Measurements from ENCODE around the gene TYW1.
A peak's percentile ranks its signal among the peaks of the same experiment; 100 is the strongest.
"Not testable (repeated sequence)": the region's sequence is repeated elsewhere in the genome, so short reads cannot be mapped to it uniquely, and the experiment has no call there.

TYW1 gene

GRCh38 chr7:67189801-67190465 lies 193.3 kb downstream of the TYW1 start:
- not testable (repeated sequence) for FAIRE-seq; DNase-seq (ENCODE audit: insufficient read length, low spot score)

- FAIRE-seq; DNase-seq (ENCODE audit: insufficient read length, low spot score): not testable (repeated sequence)
These were observed 194.5 kb downstream of the TYW1 start for GRCh38 chr7:67191002-67191720.

DNA sequence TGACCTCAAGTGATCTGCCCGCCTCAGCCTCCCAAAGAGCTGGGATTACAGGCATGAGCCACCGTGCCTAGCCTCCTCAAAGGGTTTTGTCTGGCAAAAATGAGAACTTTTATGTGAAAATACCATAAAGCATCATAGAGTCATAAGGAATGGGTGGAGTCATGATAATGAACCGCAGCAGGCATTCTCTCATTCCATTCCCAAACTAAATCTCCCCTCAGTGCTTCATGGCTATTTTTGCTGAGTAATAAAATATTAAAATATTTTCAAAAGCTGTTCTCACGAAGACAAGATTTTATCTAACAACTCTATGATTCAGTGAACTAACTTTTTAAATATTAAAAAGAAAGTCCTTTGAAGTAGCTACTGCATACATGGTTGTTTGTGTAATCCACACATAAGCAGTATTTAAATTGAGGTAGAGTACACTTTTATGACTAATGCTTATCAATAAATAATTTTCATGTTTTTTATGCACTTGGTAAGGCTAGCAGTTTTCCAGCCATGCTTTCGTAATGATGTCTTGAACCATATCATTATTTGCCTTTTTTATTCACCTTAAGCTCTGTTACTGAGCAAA lies 195.6 kb downstream of the TYW1 start:
- not testable (repeated sequence) for FAIRE-seq; DNase-seq (ENCODE audit: insufficient read length, low spot score)

DNA sequence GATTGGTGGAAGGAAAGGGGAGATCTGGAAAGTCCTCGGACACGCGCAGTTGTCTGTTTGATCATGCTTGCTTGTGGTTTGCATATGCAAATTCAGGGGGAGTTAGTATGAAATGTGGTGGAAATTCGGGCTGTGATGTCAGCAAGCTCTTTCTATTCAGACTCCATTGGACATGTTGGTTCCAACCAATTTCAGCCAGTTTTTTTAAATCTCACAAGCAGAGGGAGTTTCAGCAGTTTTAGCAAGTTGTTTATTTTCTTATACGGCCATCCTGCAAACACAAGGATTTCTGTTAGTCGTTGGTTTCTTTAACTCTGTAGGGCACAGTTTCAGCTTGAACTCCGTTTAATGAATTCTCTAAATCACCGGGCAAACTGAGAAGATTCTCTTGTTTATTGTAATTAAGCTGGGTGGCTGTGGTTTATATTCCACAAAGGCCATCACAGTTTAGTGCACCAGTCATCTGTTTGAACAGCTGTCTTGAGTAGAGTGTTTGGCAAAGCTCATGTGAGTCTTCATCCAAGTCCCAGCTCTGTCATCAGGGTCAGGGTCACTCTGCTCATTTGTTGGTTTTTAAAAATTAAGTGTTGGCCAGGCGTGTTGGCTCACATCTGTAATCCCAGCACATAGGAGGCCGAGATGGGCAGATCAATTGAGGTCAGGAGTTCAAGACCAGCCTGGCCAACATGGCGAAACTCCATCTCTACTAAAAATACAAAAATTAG lies 196.4 kb downstream of the TYW1 start:
- FAIRE-seq; DNase-seq (ENCODE audit: insufficient read length, low spot score): not testable (repeated sequence)

DNA sequence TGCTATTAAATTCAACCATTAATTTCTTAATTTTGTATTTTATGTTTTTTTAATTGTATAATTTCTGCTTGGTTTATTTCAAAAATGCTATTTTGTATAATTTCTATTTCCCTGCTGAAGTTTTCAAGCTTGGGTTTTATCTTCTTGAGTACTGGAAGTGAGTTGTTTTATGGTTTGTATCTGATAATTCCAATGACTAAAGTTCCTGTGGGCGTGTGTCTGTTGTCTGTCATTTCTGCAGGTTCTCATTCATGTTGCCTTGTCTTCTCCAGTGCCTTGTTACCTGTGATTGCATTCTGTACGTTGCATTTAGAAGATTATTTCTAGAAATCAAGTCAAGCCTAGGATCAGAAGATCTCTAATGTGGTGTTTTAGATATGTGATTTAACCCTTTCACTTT lies 199.5 kb downstream of the TYW1 start:
- FAIRE-seq: not testable (repeated sequence)

DNA sequence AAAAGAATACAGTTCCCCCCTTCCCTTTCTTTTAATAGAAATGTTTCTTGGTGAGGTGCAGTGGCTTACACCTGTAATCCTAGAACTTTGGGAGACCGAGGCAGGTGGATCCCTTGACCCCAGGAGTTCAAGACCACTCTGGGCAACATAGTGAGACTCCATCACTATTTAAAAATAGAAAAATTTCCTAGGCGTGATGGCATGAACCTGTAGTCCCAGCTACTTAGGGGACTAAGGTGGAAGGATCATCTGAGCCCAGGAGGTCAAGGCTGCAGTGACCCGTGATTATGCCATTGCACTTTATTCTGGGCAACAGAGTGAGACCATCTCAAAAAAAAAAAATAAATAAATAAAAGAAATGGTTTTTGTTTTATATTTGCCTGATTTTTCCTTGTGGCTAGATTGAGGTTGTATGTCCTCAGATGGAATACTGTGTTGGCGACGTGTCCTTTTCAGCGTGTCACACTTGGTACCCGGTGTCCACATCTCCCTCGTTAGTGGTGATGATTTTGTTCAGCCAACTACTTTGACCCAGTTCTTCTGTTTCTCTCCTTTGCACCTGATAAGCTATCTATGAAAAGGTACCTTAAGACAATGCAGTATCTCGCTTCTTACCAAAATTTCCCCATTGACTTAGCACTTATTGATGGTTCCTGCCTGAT lies 202.4 kb downstream of the TYW1 start:
- FAIRE-seq: not testable (repeated sequence)

More for the DNA sequence above, 199.5 kb downstream of the TYW1 start:
- DNase-seq (ENCODE audit: insufficient read length, low spot score): not testable (repeated sequence)

GRCh38 chr7:67205772-67206171 lies 209.1 kb downstream of the TYW1 start:
- not testable (repeated sequence) for FAIRE-seq; DNase-seq (ENCODE audit: insufficient read length, low spot score)

More for the DNA sequence above, 202.4 kb downstream of the TYW1 start:
- not testable (repeated sequence) for DNase-seq (ENCODE audit: insufficient read length, low spot score)

- TF ChIP-seq POLR2A (IDR thresholded peaks at IDR 0.05; ENCODE audit: low read depth, low read length): no peak
- no peak for DNase-seq (ENCODE audit: insufficient read length, low spot score)
- no peak for FAIRE-seq
These were observed 209.8 kb downstream of the TYW1 start for GRCh38 chr7:67206452-67206851.

DNA sequence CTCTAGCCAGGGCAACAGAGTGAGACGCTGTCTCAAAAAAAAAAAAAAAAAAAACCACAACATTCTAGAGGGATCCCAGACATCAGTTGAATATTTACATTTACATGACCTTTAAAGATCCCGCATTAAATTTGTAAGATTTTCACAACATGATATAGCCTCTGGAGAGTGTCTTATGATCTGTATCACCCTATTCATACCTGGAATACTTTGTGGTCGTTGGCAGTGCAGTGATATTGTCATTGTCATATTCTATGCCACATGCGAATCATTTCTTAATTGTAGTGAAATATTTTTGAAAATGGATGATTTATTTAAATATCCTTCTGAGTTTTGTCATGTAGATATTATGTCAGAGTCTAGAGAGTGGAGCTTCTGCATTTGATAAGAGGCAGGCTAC lies 212.0 kb downstream of the TYW1 start:
- not testable (repeated sequence) for FAIRE-seq; DNase-seq (ENCODE audit: insufficient read length, low spot score)

GRCh38 chr7:67209256-67209655 lies 212.6 kb downstream of the TYW1 start:
- TF ChIP-seq POLR2A (IDR thresholded peaks at IDR 0.05; ENCODE audit: low read depth, low read length): no peak
- no peak for DNase-seq (ENCODE audit: insufficient read length, low spot score)
- no peak for FAIRE-seq

GRCh38 chr7:67210567-67210966 lies 213.9 kb downstream of the TYW1 start:
- no peak for TF ChIP-seq POLR2A (IDR thresholded peaks at IDR 0.05; ENCODE audit: low read depth, low read length)
- no peak for FAIRE-seq
- DNase-seq (ENCODE audit: insufficient read length, low spot score): no peak

DNA sequence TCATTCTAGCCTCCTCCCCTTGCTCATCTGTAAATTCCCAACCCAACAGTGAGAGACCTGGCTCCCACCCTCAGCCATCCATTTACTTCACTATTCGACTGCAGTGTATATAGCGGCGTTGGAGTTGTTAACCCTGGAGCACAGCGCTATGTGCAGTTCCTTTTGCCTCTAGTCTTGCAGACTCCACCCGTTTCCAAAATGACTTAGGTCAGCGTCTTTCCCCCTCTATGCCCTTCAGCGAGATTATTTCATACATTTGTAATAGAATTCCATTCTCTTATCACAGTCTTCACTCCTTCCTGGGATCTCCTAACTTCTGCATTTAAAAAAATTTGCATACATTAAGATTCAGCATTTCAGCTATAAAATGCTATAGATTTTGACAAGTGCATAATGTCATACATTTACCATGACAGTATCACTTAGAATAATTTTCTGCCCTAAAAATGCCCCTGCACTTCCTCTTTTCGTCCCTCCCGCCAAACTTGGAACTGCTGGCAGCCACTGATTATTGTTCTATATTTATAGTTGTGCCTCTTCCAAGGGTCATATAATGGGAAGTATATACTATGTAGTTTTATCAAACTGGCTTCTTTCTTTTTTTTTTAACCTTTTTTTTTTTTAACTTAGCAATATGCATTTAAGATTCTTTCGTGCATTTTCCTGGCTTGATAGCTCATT lies 215.2 kb downstream of the TYW1 start:
- FAIRE-seq; DNase-seq (ENCODE audit: insufficient read length, low spot score): not testable (repeated sequence)

DNA sequence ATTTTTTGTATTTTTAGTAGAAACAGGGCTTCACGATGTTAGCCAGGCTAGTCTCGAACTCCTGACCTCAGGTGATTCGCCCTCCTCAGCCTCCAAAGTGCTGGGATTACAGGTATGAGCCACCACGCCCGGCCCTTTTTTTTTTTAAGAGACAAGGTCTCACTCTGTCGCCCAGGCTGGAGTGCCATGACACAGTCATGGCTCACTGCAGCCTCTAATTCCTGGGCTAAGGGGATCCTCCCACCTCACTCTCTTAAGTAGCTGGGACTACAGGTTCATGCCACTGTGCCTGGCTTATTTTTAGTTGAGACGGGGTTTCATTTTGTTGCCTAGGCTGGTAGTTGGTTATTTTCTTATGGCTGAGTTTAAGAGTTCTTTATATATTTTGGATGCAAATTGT lies 216.4 kb downstream of the TYW1 start:
- DNase-seq (ENCODE audit: insufficient read length, low spot score); FAIRE-seq: not testable (repeated sequence)

DNA sequence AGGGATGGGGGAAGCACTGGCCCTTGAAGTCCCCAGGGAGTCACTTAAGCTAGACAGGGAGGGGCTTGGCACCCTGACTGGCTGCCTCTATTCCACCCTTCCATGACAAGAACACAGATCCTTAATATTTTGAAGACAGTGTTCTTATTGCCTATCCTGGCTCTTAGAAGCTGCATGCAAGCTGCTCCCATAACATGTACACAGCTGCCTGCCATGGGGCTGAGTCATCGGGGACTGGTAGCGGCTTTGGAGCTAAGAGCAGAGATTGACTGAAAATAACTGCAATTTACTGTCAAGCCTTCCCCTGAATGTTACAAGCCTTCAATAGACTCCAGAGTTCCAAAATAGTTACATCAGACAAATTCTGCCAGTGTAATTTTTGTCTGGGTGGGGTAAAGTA lies 226.9 kb downstream of the TYW1 start:
- DNase-seq (ENCODE audit: insufficient read length, low spot score): peak; percentile 14

DNA sequence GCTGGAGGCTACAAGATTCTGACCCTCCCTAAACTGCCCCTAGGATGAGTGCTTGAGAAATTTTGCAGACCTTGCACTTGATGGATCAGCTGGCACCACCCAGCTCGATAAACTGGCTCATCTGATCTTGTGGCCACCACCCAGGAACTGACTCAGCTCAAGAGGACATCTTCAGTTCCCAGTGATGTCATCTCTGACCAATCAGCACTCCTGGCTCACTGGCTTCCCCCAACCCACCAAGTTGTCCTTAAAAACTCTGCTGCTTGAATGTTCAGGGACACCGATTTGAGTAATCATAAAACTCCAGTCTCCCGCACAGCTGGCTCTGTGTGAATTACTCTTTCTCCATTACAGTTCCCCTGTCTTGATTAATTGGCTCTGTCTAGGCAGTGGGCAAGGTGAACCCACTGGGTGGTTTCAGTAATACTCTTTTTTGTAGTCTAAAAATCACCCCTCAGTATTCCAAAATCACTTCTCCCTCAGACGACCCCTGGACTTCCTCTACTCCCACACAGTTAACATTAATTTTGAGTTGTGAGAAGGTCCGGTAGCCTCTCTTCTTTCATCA lies 229.8 kb downstream of the TYW1 start:
- not testable (repeated sequence) for FAIRE-seq; DNase-seq (ENCODE audit: insufficient read length, low spot score)

More for the DNA sequence above, 226.9 kb downstream of the TYW1 start:
- FAIRE-seq: peak; percentile 48

DNA sequence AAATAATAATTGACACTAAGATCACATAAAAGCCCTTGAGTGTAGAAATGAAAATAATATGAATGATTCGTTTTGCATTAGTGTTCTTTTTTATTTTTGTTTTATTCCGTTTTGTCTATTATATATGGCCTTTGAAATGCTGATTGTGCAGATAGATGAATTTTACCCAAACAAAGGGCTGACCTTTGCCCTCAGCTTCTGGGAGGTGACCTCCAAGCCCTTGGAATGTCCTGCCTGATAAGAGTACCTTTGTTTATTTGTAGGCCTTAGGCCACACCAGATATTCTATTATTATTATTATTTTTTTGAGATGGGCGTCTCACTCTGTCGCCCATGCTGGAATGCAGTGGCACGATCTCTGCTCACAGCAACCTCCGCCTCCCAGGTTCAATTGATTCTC lies 230.3 kb downstream of the TYW1 start:
- DNase-seq (ENCODE audit: insufficient read length, low spot score); FAIRE-seq: not testable (repeated sequence)

- not testable (repeated sequence) for DNase-seq (ENCODE audit: insufficient read length, low spot score); FAIRE-seq
These were observed 232.4 kb downstream of the TYW1 start for GRCh38 chr7:67229018-67229417.

DNA sequence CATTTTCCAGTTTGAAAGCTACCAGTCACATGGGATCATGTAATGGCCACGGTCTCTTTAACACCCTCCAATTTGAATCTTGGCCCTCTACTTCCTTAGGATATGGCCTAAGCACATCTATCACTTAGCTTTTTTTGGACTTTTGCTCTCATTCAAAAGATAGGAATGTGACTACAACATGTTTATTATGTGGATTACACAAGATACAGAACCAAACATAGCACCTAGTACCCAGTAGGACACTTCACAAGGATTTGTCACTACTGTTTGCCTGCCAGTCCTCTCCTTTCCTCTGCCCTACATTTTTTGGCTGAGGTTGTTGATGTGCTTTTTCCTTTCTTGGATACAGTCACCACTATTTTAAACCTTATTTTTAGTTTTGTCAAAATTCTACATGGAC lies 233.4 kb downstream of the TYW1 start:
- not testable (repeated sequence) for FAIRE-seq; DNase-seq (ENCODE audit: insufficient read length, low spot score)

DNA sequence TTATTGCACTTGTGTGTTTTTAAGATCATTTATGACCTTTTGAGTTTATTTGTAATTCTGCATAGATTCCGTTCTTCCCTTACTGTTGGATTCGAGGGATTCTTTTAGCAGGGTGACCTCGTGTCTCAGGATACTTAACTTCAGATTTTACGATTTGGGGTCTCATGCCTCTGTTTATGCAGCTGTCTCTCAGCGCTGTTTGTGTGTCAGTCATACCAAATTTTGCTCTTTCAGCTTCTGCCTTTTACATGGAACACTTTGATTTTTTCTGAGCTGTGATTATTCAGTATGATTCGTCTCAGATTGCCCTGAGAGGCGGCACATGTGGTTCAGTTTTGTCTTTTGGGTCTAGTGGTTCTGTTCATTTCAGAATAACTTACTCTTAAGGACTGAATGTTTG lies 236.9 kb downstream of the TYW1 start:
- not testable (repeated sequence) for FAIRE-seq; DNase-seq (ENCODE audit: insufficient read length, low spot score)

Data from H54 (cell line).